PFSK-1 (cell line): Measurements from ENCODE around the gene ZCCHC24.

Experiments used
- FOXP2 ChIP-seq: optimal IDR thresholded peaks from 2 replicates; pipeline ENCODE3; 2011; ENCODE audit warnings: borderline replicate concordance, control low read depth, inconsistent platforms; ENCODE audit not compliant: insufficient read depth; ENCODE audit errors: extremely low read length, extremely low read depth
- POLR2AphosphoS5 ChIP-seq: IDR thresholded peaks from 2 replicates; pipeline ENCODE4 v1.6.1; 2012; ENCODE audit warnings: low read depth, mild to moderate bottlenecking, control low read depth, low read length, moderate library complexity
- SIN3A ChIP-seq: IDR thresholded peaks from 2 replicates; pipeline ENCODE4 v1.6.1; 2012; ENCODE audit warnings: mild to moderate bottlenecking, low read length, moderate library complexity, borderline replicate concordance; ENCODE audit not compliant: insufficient read depth
- TAF1 ChIP-seq: IDR thresholded peaks from 2 replicates; pipeline ENCODE4 v1.6.1; 2012; ENCODE audit warnings: low read length, control low read depth, borderline replicate concordance; ENCODE audit not compliant: insufficient read depth
- TF ChIP-seq, protein P1 (sequence below), 2 experiments: IDR thresholded peaks; 2 replicates each; pipeline versions ENCODE4 v1.6.1 to v1.8.0; 2011 to 2012; ENCODE audit warnings: low read depth in 2 of 2, low read length in 2 of 2, control low read depth in 1 of 2, inconsistent platforms in 1 of 2, mild to moderate bottlenecking in 1 of 2, moderate library complexity in 1 of 2; ENCODE audit not compliant: insufficient read depth in 1 of 2

ZCCHC24 gene

DNA sequence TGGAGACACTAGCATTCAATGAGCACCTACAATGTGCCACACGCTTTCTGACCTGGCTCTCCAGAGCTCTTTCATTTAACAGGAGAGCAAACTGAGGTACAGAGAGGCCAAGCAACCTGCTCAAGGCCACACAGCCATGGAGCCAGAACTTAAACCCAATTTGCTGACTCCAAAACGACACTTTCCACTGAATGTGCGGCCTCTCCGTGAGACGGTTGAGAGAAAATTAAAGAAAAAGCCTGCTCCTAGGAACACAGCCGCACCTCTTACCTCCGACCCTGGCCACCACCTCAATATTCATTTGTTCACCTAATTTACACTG is 42.8 kb downstream of the ZCCHC24 start:
- no peak for TF ChIP-seq FOXP2
- no peak for TF ChIP-seq SIN3A
- TF ChIP-seq, protein P1, sequence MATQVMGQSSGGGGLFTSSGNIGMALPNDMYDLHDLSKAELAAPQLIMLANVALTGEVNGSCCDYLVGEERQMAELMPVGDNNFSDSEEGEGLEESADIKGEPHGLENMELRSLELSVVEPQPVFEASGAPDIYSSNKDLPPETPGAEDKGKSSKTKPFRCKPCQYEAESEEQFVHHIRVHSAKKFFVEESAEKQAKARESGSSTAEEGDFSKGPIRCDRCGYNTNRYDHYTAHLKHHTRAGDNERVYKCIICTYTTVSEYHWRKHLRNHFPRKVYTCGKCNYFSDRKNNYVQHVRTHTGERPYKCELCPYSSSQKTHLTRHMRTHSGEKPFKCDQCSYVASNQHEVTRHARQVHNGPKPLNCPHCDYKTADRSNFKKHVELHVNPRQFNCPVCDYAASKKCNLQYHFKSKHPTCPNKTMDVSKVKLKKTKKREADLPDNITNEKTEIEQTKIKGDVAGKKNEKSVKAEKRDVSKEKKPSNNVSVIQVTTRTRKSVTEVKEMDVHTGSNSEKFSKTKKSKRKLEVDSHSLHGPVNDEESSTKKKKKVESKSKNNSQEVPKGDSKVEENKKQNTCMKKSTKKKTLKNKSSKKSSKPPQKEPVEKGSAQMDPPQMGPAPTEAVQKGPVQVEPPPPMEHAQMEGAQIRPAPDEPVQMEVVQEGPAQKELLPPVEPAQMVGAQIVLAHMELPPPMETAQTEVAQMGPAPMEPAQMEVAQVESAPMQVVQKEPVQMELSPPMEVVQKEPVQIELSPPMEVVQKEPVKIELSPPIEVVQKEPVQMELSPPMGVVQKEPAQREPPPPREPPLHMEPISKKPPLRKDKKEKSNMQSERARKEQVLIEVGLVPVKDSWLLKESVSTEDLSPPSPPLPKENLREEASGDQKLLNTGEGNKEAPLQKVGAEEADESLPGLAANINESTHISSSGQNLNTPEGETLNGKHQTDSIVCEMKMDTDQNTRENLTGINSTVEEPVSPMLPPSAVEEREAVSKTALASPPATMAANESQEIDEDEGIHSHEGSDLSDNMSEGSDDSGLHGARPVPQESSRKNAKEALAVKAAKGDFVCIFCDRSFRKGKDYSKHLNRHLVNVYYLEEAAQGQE (IDR thresholded peaks at IDR 0.05; ENCODE audit: insufficient read depth in 1 of 2, low read depth in 2 of 2, low read length in 2 of 2) = no peak
- no peak for TF ChIP-seq POLR2AphosphoS5
- no peak for TF ChIP-seq TAF1

DNA sequence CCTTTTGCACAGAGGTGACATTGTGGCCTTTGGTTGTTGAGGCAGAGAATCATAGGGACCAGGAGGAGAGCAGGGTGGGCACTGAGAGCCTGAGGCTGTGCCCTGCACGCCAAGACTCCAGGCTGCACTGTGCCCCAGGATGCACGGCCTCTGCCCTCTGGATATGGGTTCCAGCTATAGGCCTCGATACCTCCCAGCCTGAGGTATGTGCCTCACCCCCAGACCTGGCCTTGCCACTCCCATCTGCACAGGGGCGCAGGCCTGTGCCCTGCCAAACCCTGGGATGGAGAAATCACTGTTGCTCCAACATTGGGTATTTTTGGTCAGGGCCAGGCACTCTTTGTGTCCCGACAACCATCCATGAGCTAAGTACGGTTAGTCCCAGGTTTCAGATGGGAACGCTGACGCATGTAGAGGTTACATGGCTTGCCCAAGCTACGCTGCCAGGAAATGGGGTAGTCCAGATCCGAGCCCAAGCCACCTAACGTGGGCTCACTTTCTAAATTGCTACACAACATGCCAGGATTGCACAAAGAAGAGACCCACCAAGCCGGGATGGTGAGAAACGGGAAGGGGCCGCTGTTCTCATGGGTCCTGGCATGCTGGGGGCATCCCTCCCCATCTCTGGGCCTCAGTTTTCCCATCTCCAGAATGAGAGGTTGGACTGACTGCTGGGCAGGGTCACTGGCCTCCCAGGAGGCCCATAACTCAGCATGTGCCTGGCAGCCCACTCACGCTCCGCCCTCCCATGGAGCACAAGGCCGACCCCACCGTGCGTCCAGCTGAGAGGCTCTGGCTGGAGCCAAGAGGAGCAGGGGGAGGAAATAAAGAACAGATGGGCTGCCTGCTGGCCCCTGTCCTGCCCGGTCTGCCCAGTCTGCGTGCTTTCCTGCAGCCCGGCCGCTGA is 44.2 kb downstream of the ZCCHC24 start:
- TF ChIP-seq FOXP2 (no peak), POLR2AphosphoS5 (0 out of 2 replicates have a peak, but pooled peaks have one; percentile 30), SIN3A (no peak), TAF1 (no peak)
- TF ChIP-seq, protein P1 (IDR thresholded peaks at IDR 0.05; ENCODE audit: insufficient read depth in 1 of 2, low read depth in 2 of 2, low read length in 2 of 2) = no peak

DNA sequence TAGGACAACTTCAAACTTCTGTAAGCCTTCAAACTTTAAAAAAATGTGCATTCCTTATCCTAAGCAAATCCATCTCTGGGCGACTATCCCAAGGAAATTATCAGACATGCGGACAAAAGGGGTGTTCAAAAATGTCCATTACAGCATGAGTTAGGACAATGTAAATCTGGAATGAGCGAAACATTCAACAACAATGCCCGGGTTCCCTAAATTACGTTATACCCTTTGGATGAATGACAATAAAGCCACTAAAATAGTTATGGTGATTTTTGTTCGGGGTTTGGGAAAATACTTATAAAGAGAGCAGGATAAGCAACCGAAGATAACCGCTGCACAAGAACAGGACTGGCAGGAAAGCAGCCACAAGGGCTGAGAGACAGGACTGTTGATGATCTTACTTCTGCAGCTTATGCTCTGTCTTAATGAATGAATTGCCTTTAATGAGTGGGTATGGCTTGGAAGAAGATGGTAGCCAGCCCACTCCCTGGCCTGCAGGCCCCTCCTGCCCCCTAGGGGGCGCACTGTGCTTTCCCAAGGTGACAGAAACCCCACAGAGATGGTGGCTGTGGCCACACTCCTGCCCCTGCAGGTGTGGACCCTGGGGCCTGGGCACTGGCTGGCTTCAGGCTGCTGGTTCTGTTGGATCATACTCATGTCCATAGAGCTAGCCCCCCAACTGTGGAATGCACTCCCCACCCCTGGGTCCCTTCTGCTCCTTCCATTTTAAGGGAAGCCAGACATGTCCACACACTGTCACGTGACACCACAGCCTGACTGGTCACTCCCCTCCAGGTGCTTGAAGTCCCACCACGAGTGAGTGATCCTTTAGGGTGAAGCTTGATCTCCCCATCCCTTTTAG is 45.0 kb downstream of the ZCCHC24 start:
- TF ChIP-seq FOXP2 (no peak), TAF1 (no peak), SIN3A (no peak), POLR2AphosphoS5 (0 out of 2 replicates have a peak, but pooled peaks have one; percentile 29)
- TF ChIP-seq, protein P1 (IDR thresholded peaks at IDR 0.05; ENCODE audit: insufficient read depth in 1 of 2, low read depth in 2 of 2, low read length in 2 of 2) = no peak

DNA sequence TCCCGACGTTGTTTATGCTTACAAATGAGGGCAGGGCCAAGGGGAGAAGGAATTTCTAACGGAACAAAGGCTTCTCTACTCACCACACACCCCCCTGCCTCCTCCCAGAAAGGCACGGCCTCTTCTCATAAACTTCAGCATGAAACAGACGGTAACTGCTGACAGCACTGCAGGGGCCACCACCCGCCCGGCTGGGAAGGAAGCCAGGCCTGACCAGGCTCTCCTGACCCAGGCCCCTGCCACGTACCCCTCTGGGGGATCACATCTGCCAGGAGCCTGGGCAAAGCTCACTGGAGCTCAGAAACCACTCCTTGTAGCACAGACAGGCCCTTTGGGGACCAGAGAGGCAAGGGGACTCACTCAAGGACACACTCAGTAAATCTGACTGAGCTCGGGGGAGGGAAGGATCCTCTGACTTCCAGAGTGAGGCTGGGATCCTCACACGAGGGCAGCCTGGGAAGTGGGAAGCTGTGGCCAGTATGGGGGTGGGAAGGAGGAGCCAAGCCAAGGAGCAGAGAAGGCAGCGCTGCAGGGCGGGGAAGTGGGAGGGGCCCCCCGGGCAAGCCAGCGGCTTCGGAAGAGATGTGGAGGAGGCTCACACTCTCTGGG is 46.1 kb downstream of the ZCCHC24 start:
- TF ChIP-seq POLR2AphosphoS5 (peak; percentile 60), SIN3A (no peak)

DNA sequence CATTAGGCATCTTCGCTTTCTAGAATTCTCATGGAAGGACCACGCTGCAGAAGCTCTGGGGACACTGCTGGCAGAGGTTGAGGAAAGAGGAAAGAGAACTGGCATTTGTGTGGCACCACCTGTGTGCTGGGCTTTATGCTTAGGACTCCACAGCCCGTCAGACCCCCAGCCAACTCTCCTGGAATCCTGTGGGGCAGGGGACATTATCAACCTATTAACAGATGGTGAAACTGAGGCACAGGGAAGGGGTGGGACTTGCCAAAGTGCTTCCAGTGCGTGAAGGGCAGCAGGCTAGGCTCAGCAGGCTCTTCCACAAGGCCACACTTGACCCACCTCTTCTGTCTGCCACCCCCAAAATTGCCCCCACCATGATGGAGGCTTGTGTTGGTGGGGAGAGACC is 46.8 kb downstream of the ZCCHC24 start:
- no peak for TF ChIP-seq FOXP2
- no peak for TF ChIP-seq POLR2AphosphoS5
- TF ChIP-seq TAF1 = no peak
- TF ChIP-seq, protein P1 (IDR thresholded peaks at IDR 0.05; ENCODE audit: insufficient read depth in 1 of 2, low read depth in 2 of 2, low read length in 2 of 2) = no peak
- TF ChIP-seq SIN3A = no peak
